Muscle of arm (tissue), 12 donors: Measurements from ENCODE around the gene ZC3H18. TPM values are rescaled to one million over a fixed set of nuclear protein-coding genes. Genes with fewer than 3 reads are reported as not detected.

Experiments
- DNase-seq: peaks from one replicate; pipeline ENCODE4 v3.0.0-alpha.2; 2013
- polyA plus RNA-seq, 12 donors: library from polyadenylated mRNA; unstranded; fragments of 120-200 nt; gene quantifications; one replicate each; pipeline ENCODE4 v1.2.1, GENCODE V29; 2013; ENCODE audit not compliant: insufficient read length in 12 of 12

Gene ZC3H18
- polyA plus RNA-seq, 12 donors = 21.4 to 54.4 (median 25.0) TPM; not detected in 1

- no peak for DNase-seq
These were observed 21.9 kb upstream of the ZC3H18 start for GRCh38 chr16:88548131-88548874.

DNA sequence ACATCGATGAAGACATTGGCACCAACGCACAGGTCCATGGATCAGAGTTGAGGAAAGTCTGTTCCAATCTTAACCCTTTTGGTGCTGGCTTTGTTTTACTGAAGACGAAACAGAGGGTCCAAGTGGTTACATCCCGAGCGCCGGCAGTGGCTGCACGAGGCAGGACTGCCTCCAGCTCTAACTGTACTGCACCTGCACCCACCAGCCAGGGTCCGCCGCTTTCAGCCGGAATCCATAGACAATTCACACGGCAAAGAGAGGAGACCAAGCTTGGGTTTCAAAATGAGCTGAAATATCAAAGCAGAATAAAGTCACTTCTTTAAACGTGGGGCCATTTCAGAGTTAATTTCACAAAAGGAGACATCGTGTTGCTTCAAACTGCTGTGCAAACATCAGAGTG is 21.2 kb upstream of the ZC3H18 start:
- DNase-seq = no peak

- no peak for DNase-seq
These were observed 20.4 kb upstream of the ZC3H18 start for GRCh38 chr16:88549671-88550245.

GRCh38 chr16:88550246-88550661 is 19.9 kb upstream of the ZC3H18 start:
- DNase-seq = peak; percentile 73

- no peak for DNase-seq
These were observed 18.0 kb upstream of the ZC3H18 start for GRCh38 chr16:88552166-88552565.

DNA sequence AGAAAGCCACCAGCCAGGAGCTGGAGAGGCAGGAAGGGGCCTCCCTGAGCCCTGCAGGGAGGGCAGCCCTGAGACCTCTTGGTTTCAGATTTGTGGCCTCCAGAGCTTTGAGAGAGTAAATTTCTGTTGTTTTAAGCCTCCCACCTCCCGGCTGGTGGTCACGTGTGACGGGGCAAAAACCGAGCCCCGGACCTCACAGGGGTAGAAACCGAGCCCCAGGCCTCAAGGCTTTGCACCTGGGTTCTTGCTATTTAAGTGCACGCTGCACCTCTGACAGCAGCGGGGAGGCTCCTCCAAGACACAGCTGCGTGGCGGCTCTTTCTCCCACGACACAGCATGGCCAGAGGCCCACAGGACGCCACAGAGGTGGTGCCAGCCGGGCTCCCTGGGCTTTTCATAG is 17.4 kb upstream of the ZC3H18 start:
- DNase-seq = no peak

DNA sequence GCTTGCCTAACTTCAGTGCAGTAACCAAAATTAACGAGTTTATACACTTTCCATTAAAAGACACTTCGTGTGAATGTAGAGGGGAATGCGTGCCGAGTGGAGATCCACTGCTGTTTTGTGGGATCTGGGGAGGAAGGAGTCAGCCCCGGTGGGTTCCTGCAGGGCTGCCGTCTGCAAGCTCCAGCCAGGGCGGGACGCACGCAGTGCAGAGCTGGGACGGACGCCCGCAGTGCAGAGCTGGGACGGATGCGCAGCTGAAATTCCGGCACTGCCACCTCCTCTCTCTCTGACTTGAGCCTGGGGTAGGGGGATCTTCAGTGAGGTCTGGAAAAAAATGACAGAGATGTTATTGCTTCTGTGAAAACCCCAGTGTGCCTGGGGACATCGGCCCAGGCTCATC is 16.5 kb upstream of the ZC3H18 start:
- DNase-seq = peak; percentile 31

- no peak for DNase-seq
These were observed 15.4 kb upstream of the ZC3H18 start for GRCh38 chr16:88554711-88555264.

DNA sequence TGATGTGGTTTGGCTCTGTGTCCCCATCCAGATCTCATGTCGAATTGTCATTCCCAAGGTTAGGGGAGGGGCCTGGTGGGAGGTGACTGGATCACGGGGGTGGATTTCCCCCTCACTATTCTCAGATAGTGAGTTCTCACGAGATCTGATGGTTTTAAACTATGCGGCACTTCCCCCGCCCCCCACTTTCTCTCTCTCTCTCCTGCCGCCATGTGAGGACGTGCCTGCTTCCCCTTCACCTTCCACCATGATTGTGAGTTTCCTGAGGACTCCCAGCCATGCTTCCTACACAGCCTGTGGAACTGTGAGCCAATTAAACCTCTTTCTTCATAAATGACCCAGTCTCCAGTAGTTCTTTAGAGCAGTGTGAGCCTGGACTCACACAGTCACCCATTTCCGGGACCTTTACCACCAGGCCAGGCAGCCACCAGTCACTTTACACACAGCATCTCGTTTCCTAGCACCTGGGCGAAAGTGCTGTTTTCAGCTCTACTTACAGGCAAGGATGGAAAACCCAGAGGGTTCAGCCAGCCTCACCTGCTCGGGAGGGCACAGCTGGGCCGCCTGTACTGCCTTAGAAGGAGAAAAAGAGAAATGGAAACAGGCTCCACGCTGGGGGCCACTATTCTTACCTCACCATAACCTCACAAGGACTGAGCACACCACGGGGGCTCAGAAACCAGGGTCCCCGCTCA is 13.8 kb upstream of the ZC3H18 start:
- DNase-seq = no peak

GRCh38 chr16:88558457-88559442 is 11.5 kb upstream of the ZC3H18 start:
- peak; percentile 85 for DNase-seq

- peak; percentile 40 for DNase-seq
These were observed 9.3 kb upstream of the ZC3H18 start for GRCh38 chr16:88560714-88561484.

DNA sequence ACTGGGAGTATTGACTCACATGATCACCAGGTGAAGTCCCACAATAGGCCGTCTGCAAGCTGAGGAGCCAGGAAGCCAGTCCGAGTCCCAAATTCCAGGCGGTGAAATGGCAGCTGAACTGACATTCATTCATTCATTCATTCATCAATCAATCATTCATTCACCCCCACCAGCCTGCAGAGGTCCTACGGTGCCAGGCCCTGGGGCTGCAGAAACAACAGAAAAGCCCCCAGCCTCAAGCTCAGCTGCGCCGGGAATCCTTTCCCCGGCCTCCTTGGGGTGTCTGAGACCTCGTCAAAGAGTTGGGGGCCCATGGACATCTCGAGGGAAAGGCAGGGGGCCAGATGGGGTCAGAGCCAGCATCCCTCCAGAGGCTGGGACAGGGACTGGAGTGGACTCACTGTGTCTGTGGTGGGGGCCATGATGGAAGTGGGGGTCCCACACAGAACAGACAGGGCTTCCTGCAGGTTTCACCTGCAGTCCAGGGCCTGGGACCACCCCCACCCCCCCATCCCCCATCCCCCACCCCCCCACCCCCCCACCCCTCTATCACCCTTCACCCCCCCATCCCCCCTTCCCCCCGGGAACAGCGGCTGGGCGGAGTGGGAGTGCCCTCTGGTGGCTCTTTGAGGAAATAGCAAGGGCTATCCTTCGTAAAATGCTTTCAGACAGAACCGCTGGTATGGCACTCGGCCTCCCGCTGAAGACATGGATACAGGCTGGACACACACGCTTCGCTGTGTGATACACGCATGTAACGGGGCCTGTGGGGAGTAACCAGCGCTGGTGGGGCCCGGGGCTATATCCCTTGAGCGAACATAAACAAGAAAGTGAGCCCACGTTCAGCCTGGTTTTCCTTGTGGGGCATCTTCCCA is 8.5 kb upstream of the ZC3H18 start:
- peak; percentile 45 for DNase-seq

DNA sequence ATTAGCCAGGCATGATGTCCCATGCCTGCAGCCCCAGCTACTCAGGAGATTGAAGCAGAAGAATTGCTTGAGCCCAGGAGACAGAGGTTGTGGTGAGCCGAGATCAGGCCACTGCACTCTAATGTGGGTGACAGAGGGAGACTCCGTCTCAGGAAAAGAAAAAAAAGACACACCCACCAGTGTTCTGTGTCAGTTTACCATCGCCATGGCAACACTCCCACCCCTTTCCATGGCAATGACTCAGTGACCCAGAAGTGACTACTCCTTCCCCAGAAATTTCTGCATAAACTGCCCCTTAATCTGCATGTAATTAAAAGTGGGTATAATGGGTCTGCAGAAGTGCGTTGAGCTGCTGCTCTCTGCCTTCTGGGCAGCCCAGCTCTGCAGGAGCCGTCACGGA is 4.0 kb upstream of the ZC3H18 start:
- no peak for DNase-seq

GRCh38 chr16:88568710-88569613 is 1.2 kb upstream of the ZC3H18 start:
- no peak for DNase-seq

GRCh38 chr16:88569614-88569984 is 604 bp upstream of the ZC3H18 start:
- no peak for DNase-seq

- no peak for DNase-seq
These were observed 489 bp downstream of the ZC3H18 start for GRCh38 chr16:88570691-88571092.

GRCh38 chr16:88575251-88575650 is 5.0 kb downstream of the ZC3H18 start:
- DNase-seq = no peak

- DNase-seq = no peak
These were observed 6.1 kb downstream of the ZC3H18 start for GRCh38 chr16:88576307-88576706.

GRCh38 chr16:88577166-88577565 is 7.0 kb downstream of the ZC3H18 start:
- DNase-seq = no peak
